Upper lobe of right lung (tissue), 1 donor: ENCODE results near the gene PLA2G12A. TPM values are rescaled to one million over a fixed set of nuclear protein-coding genes. Genes with fewer than 3 reads are reported as not detected.

Experiments
- ATAC-seq: fragments of 200-7000 bp; cut with Tn5 transposase; one replicate; pipeline ENCODE4 v1.9.1; 2020; ENCODE audit warnings: mild to moderate bottlenecking, moderate library complexity
- DNase-seq: peaks from one replicate; pipeline ENCODE4 v3.0.0-alpha.2; 2020
- H3K27ac ChIP-seq: fragments of 200-600 bp; one replicate; pipeline ENCODE4 v1.8.0; 2022
- H3K27me3 ChIP-seq: fragments of 200-600 bp; one replicate; pipeline ENCODE4 v1.8.0; 2022; ENCODE audit warnings: mild to moderate bottlenecking
- H3K36me3 ChIP-seq: fragments of 200-600 bp; one replicate; pipeline ENCODE4 v1.8.0; 2022
- H3K4me1 ChIP-seq: fragments of 200-600 bp; one replicate; pipeline ENCODE4 v1.8.0; 2022
- H3K4me3 ChIP-seq: fragments of 200-600 bp; one replicate; pipeline ENCODE4 v1.8.0; 2022; ENCODE audit warnings: mild to moderate bottlenecking
- H3K9me3 ChIP-seq: fragments of 200-600 bp; one replicate; pipeline ENCODE4 v1.8.0; 2022
- CTCF ChIP-seq: fragments of 200-600 bp; IDR thresholded peaks from one replicate; pipeline ENCODE4 v1.8.0; 2022; ENCODE audit warnings: antibody characterized with exemption
- intact Hi-C: fragments of 100-400 bp; cut with DNase I; formaldehyde crosslinking; loops from one replicate; pipeline ENCODE4 v1.11.0; 2022
- long read RNA-seq: library from polyadenylated mRNA; unstranded; transcript quantifications from one replicate; pipeline ENCODE4 v2.0.0, GENCODE V29; 2021
- total RNA-seq: library from RNA; stranded (reverse); fragmentation: NEBNext Ultra II Directional; extraction: Animal tissue kit (Norgen Biotek cat#: 25700); gene quantifications from one replicate; pipeline ENCODE4 v1.2.1, GENCODE V29; 2021
- donor health status: DM: no; HTN: yes; CAD: no; lungs with severe emphysema.

The PLA2G12A gene
- total RNA-seq: 45.7 TPM
- long read RNA-seq, full-length matches to known transcripts: 26 of 36 reads
- long read RNA-seq, partial matches to known transcripts: 1 of 36 reads
- long read RNA-seq, other reads (novel, unspliced or antisense): 9 of 36 reads

- H3K27me3 ChIP-seq: no peaks in the 10 kb centered on the region
- peak within 1 kb of the TSS; percentile 60 for H3K4me3 ChIP-seq
- H3K27ac ChIP-seq: peak within 1 kb of the TSS; percentile 81
- peak; percentile 99 for ATAC-seq
- no peaks in the 10 kb centered on the region for H3K9me3 ChIP-seq
- peak; percentile 95 for DNase-seq
- no peak for TF ChIP-seq CTCF
- H3K36me3 ChIP-seq: no peaks in the 10 kb centered on the region
- H3K4me1 ChIP-seq: peaks cover 7% of the 10 kb centered on the region
- intact Hi-C loops: no loop called here
These were observed at the start of gene PLA2G12A for GRCh38 chr4:109729718-109730618. PLA2G12A (minus strand) TSS chr4:109730070; CDS start chr4:109729809, 261 bp downstream.

GRCh38 chr4:109764789-109765402, 35.0 kb upstream of the PLA2G12A start:
- Histone ChIP-seq H3K9me3 (no peaks in the 10 kb centered on the region), H3K4me1 (no peaks in the 10 kb centered on the region), H3K36me3 (no peaks in the 10 kb centered on the region), H3K4me3 (no peak overlapping the region), H3K27me3 (no peaks in the 10 kb centered on the region), H3K27ac (no peak overlapping the region)
- ATAC-seq (no peak), DNase-seq (no peak)
- no peak for TF ChIP-seq CTCF
- intact Hi-C loops: no loop called here

GRCh38 chr4:109764376-109764775, 34.5 kb upstream of the PLA2G12A start:
- Histone ChIP-seq H3K27me3 (no peaks in the 10 kb centered on the region), H3K4me3 (no peak overlapping the region), H3K4me1 (no peaks in the 10 kb centered on the region), H3K27ac (no peak overlapping the region), H3K9me3 (no peaks in the 10 kb centered on the region), H3K36me3 (no peaks in the 10 kb centered on the region)
- DNase-seq (no peak), ATAC-seq (no peak)
- TF ChIP-seq CTCF: no peak
- intact Hi-C loops: no loop called here

GRCh38 chr4:109760682-109761081, 30.8 kb upstream of the PLA2G12A start:
- Histone ChIP-seq H3K4me3 (no peak overlapping the region), H3K36me3 (no peaks in the 10 kb centered on the region), H3K27me3 (no peaks in the 10 kb centered on the region), H3K9me3 (no peaks in the 10 kb centered on the region), H3K4me1 (no peaks in the 10 kb centered on the region), H3K27ac (no peak overlapping the region)
- DNase-seq: no peak
- intact Hi-C loops: no loop called here
- no peak for TF ChIP-seq CTCF
- no peak for ATAC-seq

- ATAC-seq (no peak), DNase-seq (no peak)
- Histone ChIP-seq H3K9me3 (no peaks in the 10 kb centered on the region), H3K36me3 (no peaks in the 10 kb centered on the region), H3K27me3 (no peaks in the 10 kb centered on the region), H3K27ac (no peak overlapping the region), H3K4me3 (no peak overlapping the region), H3K4me1 (no peaks in the 10 kb centered on the region)
- no peak for TF ChIP-seq CTCF
- intact Hi-C loops: no loop called here
These were observed 25.8 kb upstream of the PLA2G12A start for GRCh38 chr4:109755656-109756055.
